Neural crest cell (in vitro differentiated cells): ENCODE measurements around the gene UBTD2. TPM values are rescaled to one million over a fixed set of nuclear protein-coding genes. Genes with fewer than 3 reads are reported as not detected.
"Not testable (repeated sequence)": the region's sequence is repeated elsewhere in the genome, so short reads cannot be mapped to it uniquely, and the experiment has no call there.

ENCODE experiments used
- DNase-seq: peaks from one replicate; pipeline ENCODE4 v3.0.0; 2021; ENCODE audit warnings: low read depth, mixed read lengths, low spot score
- H3K27ac Mint-ChIP-seq: one replicate; pipeline ENCODE4 v1.8.0; 2021; ENCODE audit warnings: mild to moderate bottlenecking, mixed read lengths; ENCODE audit not compliant: unreplicated experiment
- H3K27me3 Mint-ChIP-seq: 2 replicates; pipeline ENCODE4 v1.8.0; 2021; ENCODE audit warnings: low read depth, mild to moderate bottlenecking, mixed read lengths
- H3K36me3 Mint-ChIP-seq: 2 replicates; pipeline ENCODE4 v1.8.0; 2021; ENCODE audit warnings: low read depth, mild to moderate bottlenecking, mixed read lengths
- H3K4me1 Mint-ChIP-seq: 2 replicates; pipeline ENCODE4 v1.8.0; 2021; ENCODE audit warnings: mixed read lengths
- H3K4me3 Mint-ChIP-seq: one replicate; pipeline ENCODE4 v1.8.0; 2021; ENCODE audit warnings: mild to moderate bottlenecking, mixed read lengths
- H3K9me3 Mint-ChIP-seq: 2 replicates; pipeline ENCODE4 v1.8.0; 2021; ENCODE audit warnings: mixed read lengths
- total RNA-seq: library from RNA; stranded (reverse); gene quantifications from 2 replicates; pipeline ENCODE4 v1.2.1, GENCODE V29; 2021
- TF ChIP-seq, protein P1 (sequence below): fragments of 200-600 bp; sonication (generic); conservative IDR thresholded peaks from 2 replicates; pipeline ENCODE4 v1.5.0; 2021; ENCODE audit warnings: antibody characterized with exemption, mild to moderate bottlenecking

The UBTD2 gene
- total RNA-seq, 1 donor from 2014 or later = 74.0 TPM

DNA sequence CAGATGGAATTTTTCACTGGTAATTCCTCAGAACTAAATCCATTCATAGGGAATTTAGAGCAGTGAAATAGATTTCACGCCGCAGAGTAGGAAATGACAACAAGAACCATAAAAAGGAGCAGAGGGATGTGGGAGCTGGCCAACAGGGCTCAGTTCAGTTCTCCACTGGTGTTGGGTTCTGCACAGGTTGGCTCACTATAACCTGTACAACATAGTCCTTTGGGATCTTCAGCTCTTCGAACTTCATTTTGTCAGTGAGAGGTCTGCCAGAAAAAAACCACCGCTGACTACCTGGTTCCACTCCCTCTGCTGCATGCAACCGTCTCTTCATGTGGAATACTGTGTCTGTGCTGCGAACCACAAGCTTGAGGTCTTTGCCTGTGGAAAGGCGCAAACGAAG lies 71.9 kb downstream of the UBTD2 start:
- H3K4me3 Mint-ChIP-seq = no peak overlapping the region
- no peaks in the 10 kb centered on the region for H3K27me3 Mint-ChIP-seq
- H3K27ac Mint-ChIP-seq = no peak overlapping the region
- DNase-seq = no peak
- peaks cover 4% of the 10 kb centered on the region for H3K4me1 Mint-ChIP-seq
- no peaks in the 10 kb centered on the region for H3K9me3 Mint-ChIP-seq
- TF ChIP-seq, protein P1, sequence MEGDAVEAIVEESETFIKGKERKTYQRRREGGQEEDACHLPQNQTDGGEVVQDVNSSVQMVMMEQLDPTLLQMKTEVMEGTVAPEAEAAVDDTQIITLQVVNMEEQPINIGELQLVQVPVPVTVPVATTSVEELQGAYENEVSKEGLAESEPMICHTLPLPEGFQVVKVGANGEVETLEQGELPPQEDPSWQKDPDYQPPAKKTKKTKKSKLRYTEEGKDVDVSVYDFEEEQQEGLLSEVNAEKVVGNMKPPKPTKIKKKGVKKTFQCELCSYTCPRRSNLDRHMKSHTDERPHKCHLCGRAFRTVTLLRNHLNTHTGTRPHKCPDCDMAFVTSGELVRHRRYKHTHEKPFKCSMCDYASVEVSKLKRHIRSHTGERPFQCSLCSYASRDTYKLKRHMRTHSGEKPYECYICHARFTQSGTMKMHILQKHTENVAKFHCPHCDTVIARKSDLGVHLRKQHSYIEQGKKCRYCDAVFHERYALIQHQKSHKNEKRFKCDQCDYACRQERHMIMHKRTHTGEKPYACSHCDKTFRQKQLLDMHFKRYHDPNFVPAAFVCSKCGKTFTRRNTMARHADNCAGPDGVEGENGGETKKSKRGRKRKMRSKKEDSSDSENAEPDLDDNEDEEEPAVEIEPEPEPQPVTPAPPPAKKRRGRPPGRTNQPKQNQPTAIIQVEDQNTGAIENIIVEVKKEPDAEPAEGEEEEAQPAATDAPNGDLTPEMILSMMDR = no peak
- peaks cover 28% of the 10 kb centered on the region for H3K36me3 Mint-ChIP-seq

DNA sequence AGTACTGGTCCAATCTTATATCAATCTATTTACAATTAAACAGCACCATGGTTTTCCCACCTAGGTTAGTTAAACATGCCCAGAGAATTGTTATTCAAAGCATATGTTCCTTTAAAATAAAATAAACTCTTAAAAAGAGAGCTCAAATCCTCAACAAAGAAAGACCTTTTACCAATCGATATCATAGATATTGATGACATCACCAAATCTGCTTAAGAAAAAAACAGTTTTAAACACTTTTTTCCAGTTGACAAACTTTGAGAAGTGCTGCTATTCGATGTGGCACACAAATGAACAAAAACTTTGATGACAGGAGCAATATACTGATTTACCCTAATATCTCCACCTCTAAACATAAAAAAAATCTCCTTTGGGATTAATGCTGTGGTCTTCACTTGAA lies 73.8 kb downstream of the UBTD2 start:
- no peak overlapping the region for H3K27ac Mint-ChIP-seq
- TF ChIP-seq, protein P1 = no peak
- H3K4me3 Mint-ChIP-seq = no peak overlapping the region
- H3K27me3 Mint-ChIP-seq = no peaks in the 10 kb centered on the region
- no peaks in the 10 kb centered on the region for H3K4me1 Mint-ChIP-seq
- peaks cover 20% of the 10 kb centered on the region for H3K36me3 Mint-ChIP-seq
- DNase-seq = no peak
- H3K9me3 Mint-ChIP-seq = no peaks in the 10 kb centered on the region

DNA sequence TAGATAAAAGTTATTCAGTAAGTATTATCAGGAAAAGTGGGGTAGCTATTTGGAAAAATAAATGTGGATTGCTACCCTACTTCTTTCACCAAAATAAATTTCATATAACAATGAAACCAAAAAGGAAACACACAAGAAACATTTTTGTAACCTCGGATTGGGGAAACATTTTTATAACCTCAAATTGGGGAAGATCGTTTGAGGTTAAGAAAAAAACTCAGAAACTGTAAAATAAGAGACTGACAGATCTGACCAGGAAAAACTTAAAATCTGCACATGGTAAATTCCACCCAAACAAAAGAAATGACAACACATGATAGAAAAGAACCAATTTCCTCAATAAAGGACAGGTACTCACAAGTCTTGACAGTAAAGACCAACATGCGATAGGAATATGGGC lies 76.1 kb downstream of the UBTD2 start:
- TF ChIP-seq, protein P1 = no peak
- no peaks in the 10 kb centered on the region for H3K9me3 Mint-ChIP-seq
- peaks cover 14% of the 10 kb centered on the region for H3K36me3 Mint-ChIP-seq
- no peak for DNase-seq
- H3K27ac Mint-ChIP-seq = no peak overlapping the region
- no peaks in the 10 kb centered on the region for H3K27me3 Mint-ChIP-seq
- no peak overlapping the region for H3K4me3 Mint-ChIP-seq
- peaks cover 5% of the 10 kb centered on the region for H3K4me1 Mint-ChIP-seq

DNA sequence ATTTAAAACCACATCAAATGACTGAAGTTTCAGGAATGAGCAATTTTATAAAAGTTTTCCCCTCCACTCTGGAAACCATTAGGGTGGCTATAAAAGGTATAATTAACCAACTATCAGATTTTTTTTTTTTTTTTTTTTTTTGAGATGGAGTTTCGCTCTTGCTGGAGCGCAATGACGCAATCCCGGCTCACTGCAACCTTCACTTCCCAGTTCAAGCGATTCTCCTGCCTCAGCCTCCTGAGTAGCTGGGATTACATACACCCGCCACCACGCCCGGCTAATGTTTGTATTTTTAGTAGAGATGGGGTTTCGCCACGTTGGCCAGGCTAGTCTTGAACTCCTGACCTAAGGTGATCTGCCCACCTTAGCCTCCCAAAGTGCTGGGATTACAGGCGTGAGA lies 77.6 kb downstream of the UBTD2 start:
- H3K36me3 Mint-ChIP-seq, H3K27ac Mint-ChIP-seq, H3K27me3 Mint-ChIP-seq, DNase-seq, H3K9me3 Mint-ChIP-seq, H3K4me3 Mint-ChIP-seq, H3K4me1 Mint-ChIP-seq: not testable (repeated sequence)

DNA sequence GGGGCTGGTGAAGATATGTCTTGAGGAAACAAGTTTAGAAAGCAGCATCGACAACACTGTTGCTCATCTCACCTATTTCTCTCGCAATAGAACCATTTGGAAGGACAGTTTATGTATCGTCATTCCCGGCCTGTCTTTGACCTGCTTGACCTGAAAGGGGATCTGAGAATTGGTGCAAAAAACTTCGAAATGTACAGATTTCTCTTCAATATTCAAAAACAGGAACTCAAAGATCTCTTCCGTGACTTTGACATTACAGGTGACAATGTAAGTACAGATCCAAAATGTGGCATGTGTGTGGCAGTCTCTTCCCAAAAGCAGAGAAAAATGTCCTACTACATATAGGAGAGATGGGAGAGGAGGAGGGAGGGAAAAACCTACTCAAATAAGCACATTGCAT lies 83.1 kb downstream of the UBTD2 start:
- TF ChIP-seq, protein P1 = no peak
- no peaks in the 10 kb centered on the region for H3K27me3 Mint-ChIP-seq
- peaks cover 5% of the 10 kb centered on the region for H3K4me1 Mint-ChIP-seq
- peaks cover 2% of the 10 kb centered on the region for H3K9me3 Mint-ChIP-seq
- peaks cover 3% of the 10 kb centered on the region for H3K36me3 Mint-ChIP-seq
- no peak for DNase-seq
- H3K27ac Mint-ChIP-seq = no peak overlapping the region
- H3K4me3 Mint-ChIP-seq = no peak overlapping the region

DNA sequence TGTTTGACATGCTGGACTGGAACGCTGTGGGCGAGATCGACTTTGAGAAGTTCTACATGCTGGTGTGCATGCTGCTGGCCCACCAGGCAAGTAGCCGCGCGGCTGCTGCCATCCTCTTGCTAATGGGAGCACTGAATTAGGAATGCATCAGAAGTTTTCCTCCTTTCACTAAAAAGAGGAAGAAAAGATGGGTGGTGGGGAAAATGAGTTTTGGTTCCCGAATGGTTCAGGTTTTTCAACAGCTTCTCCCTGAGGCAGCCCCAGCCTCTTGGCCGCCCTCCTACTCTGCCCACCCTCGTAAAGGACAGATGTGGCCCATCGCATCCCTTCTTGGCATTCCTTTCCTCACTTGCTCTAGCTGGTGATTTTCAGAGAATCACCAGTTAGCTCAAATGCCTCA lies 84.1 kb downstream of the UBTD2 start:
- Mint-ChIP-seq H3K27me3 (no peaks in the 10 kb centered on the region), H3K4me1 (peaks cover 5% of the 10 kb centered on the region), H3K36me3 (peaks cover 3% of the 10 kb centered on the region), H3K4me3 (no peak overlapping the region), H3K9me3 (peaks cover 2% of the 10 kb centered on the region), H3K27ac (no peak overlapping the region)
- DNase-seq = no peak
- TF ChIP-seq, protein P1 = no peak

DNA sequence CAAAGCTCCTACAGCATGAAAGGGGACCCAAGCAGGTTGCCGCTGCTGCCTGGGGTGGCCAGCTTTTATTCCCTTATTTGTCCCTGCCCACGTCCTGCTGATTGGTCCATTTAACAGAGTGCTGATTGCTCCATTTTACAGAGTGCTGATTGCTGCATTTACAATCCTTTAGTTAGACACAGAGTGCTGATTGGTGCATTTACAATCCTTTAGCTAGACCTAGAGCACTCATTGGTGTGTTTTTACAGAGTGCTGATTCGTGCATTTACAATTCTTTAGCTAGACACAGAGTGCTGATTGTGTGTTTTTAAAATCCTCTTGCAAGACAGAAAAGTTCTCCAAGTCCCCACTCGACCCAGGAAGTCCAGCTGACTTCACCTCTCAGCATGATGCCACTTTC lies 85.8 kb downstream of the UBTD2 start:
- DNase-seq, H3K36me3 Mint-ChIP-seq, H3K27ac Mint-ChIP-seq, H3K4me1 Mint-ChIP-seq, H3K27me3 Mint-ChIP-seq, H3K4me3 Mint-ChIP-seq, H3K9me3 Mint-ChIP-seq: not testable (repeated sequence)
